Kidney (tissue), 14 donors: ENCODE data around the gene FCAMR. TPM values are rescaled to one million over a fixed set of nuclear protein-coding genes. Genes with fewer than 3 reads are reported as not detected.

Source experiments
- DNase-seq, 5 donors: peaks; one replicate each; pipeline ENCODE4 v3.0.0-alpha.2; 2013 to 2020
- FAIRE-seq: peaks from 2 replicates; lab custom pipeline; 2012; peaks lifted over from hg19 to GRCh38; lab: Jason Lieb, UNC
- H3K27ac ChIP-seq, 2 donors: one replicate each; pipeline ENCODE4 v1.7.0; 2013; ENCODE audit warnings: low read depth in 2 of 2, low read length in 2 of 2, inconsistent platforms in 1 of 2
- H3K27me3 ChIP-seq: one replicate; pipeline ENCODE4 v1.7.1; 2013; ENCODE audit warnings: low read length, inconsistent platforms; ENCODE audit not compliant: control insufficient read depth, insufficient read depth
- H3K36me3 ChIP-seq, 3 donors: one replicate each; pipeline versions ENCODE4 v1.7.0 to v1.7.1; 2013; ENCODE audit warnings: low read length in 3 of 3, control low read depth in 1 of 3, inconsistent platforms in 1 of 3; ENCODE audit not compliant: insufficient read depth in 3 of 3, control insufficient read depth in 2 of 3
- H3K4me1 ChIP-seq, 3 donors: one replicate each; pipeline versions ENCODE4 v1.7.0 to v1.7.1; 2013; ENCODE audit warnings: low read length in 3 of 3, inconsistent platforms in 1 of 3, low read depth in 1 of 3; ENCODE audit not compliant: control insufficient read depth in 2 of 3, insufficient read depth in 2 of 3
- H3K4me3 ChIP-seq, 3 donors: one replicate each; pipeline versions ENCODE4 v1.7.0 to v1.8.1; 2013; ENCODE audit warnings: low read length in 3 of 3, control low read depth in 1 of 3, inconsistent platforms in 1 of 3
- H3K9ac ChIP-seq, 3 donors: one replicate each; pipeline versions ENCODE4 v1.7.0 to v1.7.1; 2013; ENCODE audit warnings: low read length in 3 of 3, control low read depth in 1 of 3, inconsistent platforms in 1 of 3
- H3K9me3 ChIP-seq, 3 donors: one replicate each; pipeline versions ENCODE4 v1.7.0 to v1.7.1; 2013; ENCODE audit warnings: low read length in 3 of 3, control low read depth in 1 of 3, inconsistent platforms in 1 of 3; ENCODE audit not compliant: control insufficient read depth in 2 of 3, insufficient read depth in 1 of 3
- intact Hi-C: fragments of 100-400 bp; cut with DNase I; formaldehyde crosslinking; loops from one replicate; pipeline ENCODE4 v1.11.1; 2022
- polyA plus RNA-seq: library from polyadenylated mRNA; stranded (reverse); fragments of 350-450 nt; fragmentation: Illumina TruSeq; extraction: RNeasy Lipid Tissue Mini Kit (QIAGEN cat#74804); gene quantifications from one replicate; pipeline ENCODE4 v1.2.3, GENCODE V29; 2014; ENCODE audit warnings: low read depth, low replicate concordance; ENCODE audit not compliant: insufficient read depth
- total RNA-seq: library from RNA; stranded (reverse); fragmentation: NEBNext Ultra II Directional; extraction: Animal tissue kit (Norgen Biotek cat#: 25700); gene quantifications from one replicate; pipeline ENCODE4 v1.2.1, GENCODE V29; 2021
- TF ChIP-seq, protein P1 (sequence below): IDR thresholded peaks from 3 replicates; pipeline ENCODE4 v1.5.1; 2012; ENCODE audit warnings: mild to moderate bottlenecking, moderate library complexity, borderline replicate concordance; ENCODE audit not compliant: insufficient read depth; ENCODE audit errors: extremely low read depth
- donor health status: control.
- donor health status: control.
- donor health status: control.
- donor health status: control.
- donor health status: control.
- donor health status: DM: yes; HTN: yes; CAD: no.
- donor health status: Normal renal cell carcinoma (clear cell type).

FCAMR gene
- total and polyA plus RNA-seq, 2 donors from 2014 or later: 1.8 to 34.6 TPM

DNA sequence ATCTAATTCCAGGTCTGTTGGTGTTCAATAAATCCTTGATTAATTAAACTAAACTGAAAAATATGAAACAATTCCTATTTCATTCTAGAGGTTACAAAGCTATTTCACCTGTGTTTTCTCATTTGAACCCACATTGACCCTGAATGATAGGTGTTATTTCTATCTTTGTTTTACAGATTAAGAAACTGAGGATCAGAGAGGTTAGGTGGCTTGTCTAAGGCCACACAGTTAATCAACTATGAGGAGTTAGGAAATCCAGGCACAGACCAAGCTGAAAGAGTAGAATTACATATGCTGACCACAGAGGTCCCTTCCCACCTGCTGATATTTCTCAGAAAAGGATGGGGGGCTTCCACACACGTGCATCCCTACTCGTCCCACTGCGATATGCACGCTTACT, 24.5 kb downstream of the FCAMR start:
- FAIRE-seq (no peak), DNase-seq (no peak)
- Histone ChIP-seq H3K36me3 (no peaks in the 10 kb centered on the region), H3K27me3 (no peaks in the 10 kb centered on the region), H3K4me1 (peaks cover 0 to 28% (median 20%) of the 10 kb centered on the region in 3 donors), H3K9ac (peak overlapping the region in 2 of 3 donors; percentile 34 to 82), H3K27ac (peak overlapping the region; percentile 57 to 68), H3K4me3 (peak overlapping the region in 2 of 3 donors; percentile 70 to 76), H3K9me3 (peaks cover 0 to 5% (median 0%) of the 10 kb centered on the region in 3 donors)
- TF ChIP-seq, protein P1, sequence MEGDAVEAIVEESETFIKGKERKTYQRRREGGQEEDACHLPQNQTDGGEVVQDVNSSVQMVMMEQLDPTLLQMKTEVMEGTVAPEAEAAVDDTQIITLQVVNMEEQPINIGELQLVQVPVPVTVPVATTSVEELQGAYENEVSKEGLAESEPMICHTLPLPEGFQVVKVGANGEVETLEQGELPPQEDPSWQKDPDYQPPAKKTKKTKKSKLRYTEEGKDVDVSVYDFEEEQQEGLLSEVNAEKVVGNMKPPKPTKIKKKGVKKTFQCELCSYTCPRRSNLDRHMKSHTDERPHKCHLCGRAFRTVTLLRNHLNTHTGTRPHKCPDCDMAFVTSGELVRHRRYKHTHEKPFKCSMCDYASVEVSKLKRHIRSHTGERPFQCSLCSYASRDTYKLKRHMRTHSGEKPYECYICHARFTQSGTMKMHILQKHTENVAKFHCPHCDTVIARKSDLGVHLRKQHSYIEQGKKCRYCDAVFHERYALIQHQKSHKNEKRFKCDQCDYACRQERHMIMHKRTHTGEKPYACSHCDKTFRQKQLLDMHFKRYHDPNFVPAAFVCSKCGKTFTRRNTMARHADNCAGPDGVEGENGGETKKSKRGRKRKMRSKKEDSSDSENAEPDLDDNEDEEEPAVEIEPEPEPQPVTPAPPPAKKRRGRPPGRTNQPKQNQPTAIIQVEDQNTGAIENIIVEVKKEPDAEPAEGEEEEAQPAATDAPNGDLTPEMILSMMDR: no peak
- intact Hi-C loops: no loop called here

DNA sequence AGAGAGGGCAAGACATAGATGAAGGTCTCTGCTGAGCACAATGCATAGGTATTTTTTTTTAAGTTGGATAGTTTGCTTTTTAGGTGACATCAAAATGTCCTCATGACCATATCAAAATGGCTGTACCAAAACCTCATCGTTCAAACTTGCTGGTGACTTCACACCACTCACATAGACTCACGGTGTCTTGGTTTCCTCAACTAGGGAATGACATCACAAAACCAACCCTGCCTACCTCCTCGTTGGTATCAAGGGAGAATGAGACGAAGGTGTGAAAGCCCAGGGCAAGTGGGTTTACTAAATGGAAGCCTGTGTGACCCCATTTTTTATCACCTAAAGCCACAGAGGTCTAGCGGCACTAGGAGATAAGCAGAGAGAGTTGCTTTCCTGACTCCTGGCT, 25.6 kb downstream of the FCAMR start:
- Histone ChIP-seq H3K4me1 (peaks cover 0 to 21% (median 20%) of the 10 kb centered on the region in 3 donors), H3K27me3 (no peaks in the 10 kb centered on the region), H3K9me3 (peaks cover 0 to under 1% (median 0%) of the 10 kb centered on the region in 3 donors), H3K27ac (no peak overlapping the region), H3K9ac (no peak overlapping the region), H3K4me3 (peak overlapping the region in 2 of 3 donors; percentile 70 to 76), H3K36me3 (no peaks in the 10 kb centered on the region)
- DNase-seq: no peak
- intact Hi-C loops: no loop called here
- TF ChIP-seq, protein P1: no peak
- FAIRE-seq: no peak

DNA sequence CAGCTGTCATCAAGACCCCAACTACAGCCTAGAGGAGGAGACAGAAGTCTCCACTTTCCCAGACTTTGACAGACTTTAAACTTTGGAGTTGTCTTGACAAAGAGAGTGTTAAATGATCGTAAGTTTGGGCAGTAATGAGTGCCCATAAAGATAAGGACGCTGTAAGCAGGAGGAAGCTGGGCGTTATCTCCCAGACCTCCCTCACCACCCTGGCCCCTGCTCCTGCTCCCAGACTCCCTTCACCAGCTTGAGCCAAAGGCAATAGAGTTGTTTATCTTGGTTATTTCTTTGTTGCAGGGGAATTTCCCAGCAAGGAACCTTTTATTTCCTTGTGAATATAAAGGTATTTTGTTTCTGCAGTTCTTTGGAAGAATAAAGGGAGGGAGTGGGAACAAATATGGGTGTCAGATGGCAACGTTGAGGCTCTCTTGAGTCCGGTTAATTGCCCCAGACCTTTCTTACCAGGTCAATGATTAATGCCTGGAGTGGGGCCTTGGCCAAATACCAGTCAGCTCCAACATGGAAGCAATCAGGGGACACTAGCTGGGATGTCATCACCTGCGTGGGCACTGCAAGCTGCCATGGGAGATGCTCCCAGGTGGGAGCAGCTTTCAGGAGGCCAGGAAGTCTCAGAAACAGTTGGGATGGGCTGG, 28.4 kb downstream of the FCAMR start:
- Histone ChIP-seq H3K4me1 (peaks cover 0 to 20% (median 20%) of the 10 kb centered on the region in 3 donors), H3K36me3 (no peaks in the 10 kb centered on the region), H3K27ac (no peak overlapping the region), H3K9ac (no peak overlapping the region), H3K4me3 (no peak overlapping the region), H3K9me3 (no peaks in the 10 kb centered on the region), H3K27me3 (no peaks in the 10 kb centered on the region)
- TF ChIP-seq, protein P1: no peak
- intact Hi-C loops: no loop called here
- no peak for FAIRE-seq
- DNase-seq: peak in 1 of 5 donors; percentile 20
